Glutamatergic neuron (in vitro differentiated cells): ENCODE measurements around the gene HERPUD1. TPM values are rescaled to one million over a fixed set of nuclear protein-coding genes. Genes with fewer than 3 reads are reported as not detected.
"Not testable (repeated sequence)": the region's sequence is repeated elsewhere in the genome, so short reads cannot be mapped to it uniquely, and the experiment has no call there.

Experiments used
- DNase-seq: peaks from one replicate; pipeline ENCODE4 v3.0.0; 2022
- H3K27ac Mint-ChIP-seq: one replicate; pipeline ENCODE4 v1.8.0; 2020; ENCODE audit warnings: mild to moderate bottlenecking, mixed read lengths, inconsistent platforms; ENCODE audit not compliant: unreplicated experiment
- H3K27me3 Mint-ChIP-seq: one replicate; pipeline ENCODE4 v1.8.0; 2020; ENCODE audit warnings: mild to moderate bottlenecking, moderate library complexity, mixed read lengths, inconsistent platforms; ENCODE audit not compliant: unreplicated experiment
- H3K36me3 Mint-ChIP-seq: one replicate; pipeline ENCODE4 v1.8.0; 2020; ENCODE audit warnings: mild to moderate bottlenecking, mixed read lengths, inconsistent platforms; ENCODE audit not compliant: unreplicated experiment
- H3K4me1 Mint-ChIP-seq: one replicate; pipeline ENCODE4 v1.8.0; 2020; ENCODE audit warnings: mild to moderate bottlenecking, low read depth, mixed read lengths, inconsistent platforms; ENCODE audit not compliant: unreplicated experiment
- H3K4me3 Mint-ChIP-seq: one replicate; pipeline ENCODE4 v1.8.0; 2020; ENCODE audit warnings: mild to moderate bottlenecking, mixed read lengths, inconsistent platforms; ENCODE audit not compliant: unreplicated experiment
- H3K9me3 Mint-ChIP-seq: one replicate; pipeline ENCODE4 v1.8.0; 2020; ENCODE audit warnings: mild to moderate bottlenecking, moderate library complexity, mixed read lengths, inconsistent platforms; ENCODE audit not compliant: unreplicated experiment
- CTCF ChIP-seq: fragments of 200-600 bp; sonication (generic); IDR thresholded peaks from one replicate; pipeline ENCODE4 v1.5.0; 2021; ENCODE audit not compliant: partially characterized antibody, unreplicated experiment
- total RNA-seq: library from RNA; stranded (reverse); fragmentation: NEBNext Ultra II Directional; extraction: Animal tissue kit (Norgen Biotek cat#: 25700); gene quantifications from one replicate; pipeline ENCODE4 v1.2.1, GENCODE V29; 2021; ENCODE audit not compliant: unreplicated experiment

The HERPUD1 gene
- total RNA-seq, 1 donor from 2014 or later, result 160 TPM

- TF ChIP-seq CTCF, result no peak
- Mint-ChIP-seq H3K4me1 (peaks cover 6% of the 10 kb centered on the region), H3K36me3 (peaks cover 4% of the 10 kb centered on the region), H3K27me3 (peaks cover 9% of the 10 kb centered on the region), H3K4me3 (no peak overlapping the region), H3K27ac (no peak overlapping the region), H3K9me3 (peaks cover 8% of the 10 kb centered on the region)
- peak; percentile 58 for DNase-seq
Measured at GRCh38 chr16:56972403-56973293, 40.7 kb downstream of the HERPUD1 start.

GRCh38 chr16:56973294-56973689 lies 41.4 kb downstream of the HERPUD1 start:
- no peak overlapping the region for H3K4me3 Mint-ChIP-seq
- peaks cover 9% of the 10 kb centered on the region for H3K27me3 Mint-ChIP-seq
- H3K36me3 Mint-ChIP-seq, result peaks cover 4% of the 10 kb centered on the region
- H3K27ac Mint-ChIP-seq, result no peak overlapping the region
- H3K4me1 Mint-ChIP-seq, result peaks cover 6% of the 10 kb centered on the region
- TF ChIP-seq CTCF, result no peak
- peaks cover 8% of the 10 kb centered on the region for H3K9me3 Mint-ChIP-seq
- DNase-seq, result no peak

DNA sequence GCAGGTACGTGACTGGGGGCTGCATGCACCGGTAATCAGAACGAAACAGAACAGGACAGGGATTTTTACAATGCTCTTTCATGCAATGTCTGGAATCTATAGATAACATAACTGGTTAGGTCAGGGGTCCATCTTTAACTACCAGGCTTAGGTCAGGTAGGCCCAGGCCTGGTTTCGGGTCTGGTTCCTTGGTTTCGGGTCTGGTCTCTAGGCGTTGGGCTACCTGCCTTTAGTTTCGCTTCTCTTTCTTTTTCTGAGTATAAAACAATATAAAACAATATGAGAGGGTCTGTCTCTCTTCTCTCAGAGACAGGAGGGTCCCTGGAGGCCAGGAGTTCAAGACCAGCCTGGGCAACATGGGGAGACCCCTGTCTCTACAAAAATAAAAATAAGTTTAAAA lies 42.0 kb downstream of the HERPUD1 start:
- not testable (repeated sequence) for H3K4me1 Mint-ChIP-seq, H3K27ac Mint-ChIP-seq, DNase-seq, H3K36me3 Mint-ChIP-seq, H3K9me3 Mint-ChIP-seq, H3K4me3 Mint-ChIP-seq, H3K27me3 Mint-ChIP-seq

DNA sequence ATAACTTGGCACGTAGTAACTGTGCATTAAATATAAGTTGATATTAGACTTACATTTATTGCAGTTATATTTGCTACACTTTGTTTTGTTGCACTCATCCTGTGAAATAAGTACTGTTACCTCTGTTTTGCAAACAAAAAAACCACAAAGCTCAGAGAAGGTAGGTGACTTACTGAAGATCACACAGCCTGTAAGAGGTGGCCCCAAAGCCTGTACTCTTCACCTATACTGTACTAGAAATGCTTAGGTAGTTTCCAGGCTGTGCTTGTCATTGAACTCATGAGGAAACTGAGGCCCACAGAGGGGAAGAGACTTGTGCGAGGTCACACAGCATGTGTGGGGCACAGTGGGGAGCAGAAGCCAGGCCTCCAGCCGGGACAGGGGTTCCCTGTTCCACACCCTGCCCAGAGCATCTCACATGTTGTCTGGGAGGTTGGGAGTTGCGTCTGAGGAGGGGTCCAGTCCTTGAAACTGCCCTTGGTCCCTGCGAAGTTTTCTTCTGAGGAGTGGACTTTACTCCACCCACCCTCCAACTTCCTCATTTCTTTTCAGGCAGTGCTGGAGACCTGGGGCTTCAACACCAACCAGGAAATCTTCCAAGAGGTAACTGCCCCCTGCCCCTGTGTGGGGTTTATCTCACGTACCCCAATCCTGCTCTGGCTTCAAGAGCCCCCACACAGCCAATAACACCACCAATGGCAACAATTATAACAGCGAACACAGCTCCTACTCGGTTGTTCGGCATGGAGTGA lies 42.8 kb downstream of the HERPUD1 start:
- no peak for DNase-seq
- TF ChIP-seq CTCF, result no peak
- Mint-ChIP-seq H3K36me3 (peaks cover 4% of the 10 kb centered on the region), H3K27ac (no peak overlapping the region), H3K4me1 (peaks cover 6% of the 10 kb centered on the region), H3K4me3 (no peak overlapping the region), H3K9me3 (peaks cover 8% of the 10 kb centered on the region), H3K27me3 (peaks cover 9% of the 10 kb centered on the region)

- peaks cover 9% of the 10 kb centered on the region for H3K27me3 Mint-ChIP-seq
Measured at GRCh38 chr16:56975714-56976113, 43.8 kb downstream of the HERPUD1 start.

More at GRCh38 chr16:56975714-56976113, 43.8 kb downstream of the HERPUD1 start:
- Mint-ChIP-seq H3K9me3 (peaks cover 8% of the 10 kb centered on the region), H3K27ac (no peak overlapping the region), H3K4me3 (no peak overlapping the region), H3K4me1 (peaks cover 6% of the 10 kb centered on the region), H3K36me3 (peaks cover 4% of the 10 kb centered on the region)
- no peak for DNase-seq
- no peak for TF ChIP-seq CTCF
